Islet of Langerhans (tissue), 1 donor: ENCODE results near the gene ERBB3.
"Not testable (repeated sequence)": the region's sequence is repeated elsewhere in the genome, so short reads cannot be mapped to it uniquely, and the experiment has no call there.

Experiments used
- FAIRE-seq: peaks from one replicate; lab custom pipeline; 2011; peaks lifted over from hg19 to GRCh38; lab: Jason Lieb, UNC

Gene ERBB3

GRCh38 chr12:56079723-56080555 lies at the start of gene ERBB3:
ERBB3 (plus strand) TSS chr12:56080165; CDS start chr12:56080301, 136 bp downstream.
- no peak for FAIRE-seq

DNA sequence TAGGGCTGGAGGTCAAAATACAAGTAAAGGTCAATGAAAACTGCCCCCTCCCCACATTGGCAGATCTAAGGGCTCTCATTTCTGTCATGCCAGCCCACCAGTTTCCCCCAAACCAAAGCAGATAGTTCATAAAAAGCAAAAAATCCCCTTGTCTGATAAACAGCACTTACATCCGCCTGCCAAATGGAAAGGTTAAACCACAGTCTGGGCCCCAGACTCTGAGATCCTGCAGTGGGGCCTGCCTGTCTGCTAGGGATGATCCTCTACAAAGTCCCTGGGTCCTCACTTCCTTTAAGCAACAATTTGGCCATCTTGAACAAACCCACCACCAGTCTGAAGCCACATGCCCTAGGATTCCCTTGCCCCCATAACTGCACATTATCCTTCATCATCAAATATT lies 48.0 kb upstream of the ERBB3 start:
- no peak for FAIRE-seq

- FAIRE-seq: no peak
These were observed 45.2 kb upstream of the ERBB3 start for GRCh38 chr12:56034586-56035332.

GRCh38 chr12:56037161-56037560 lies 42.8 kb upstream of the ERBB3 start:
- FAIRE-seq: no peak

- FAIRE-seq: no peak
These were observed 41.8 kb upstream of the ERBB3 start for GRCh38 chr12:56038022-56038655.

DNA sequence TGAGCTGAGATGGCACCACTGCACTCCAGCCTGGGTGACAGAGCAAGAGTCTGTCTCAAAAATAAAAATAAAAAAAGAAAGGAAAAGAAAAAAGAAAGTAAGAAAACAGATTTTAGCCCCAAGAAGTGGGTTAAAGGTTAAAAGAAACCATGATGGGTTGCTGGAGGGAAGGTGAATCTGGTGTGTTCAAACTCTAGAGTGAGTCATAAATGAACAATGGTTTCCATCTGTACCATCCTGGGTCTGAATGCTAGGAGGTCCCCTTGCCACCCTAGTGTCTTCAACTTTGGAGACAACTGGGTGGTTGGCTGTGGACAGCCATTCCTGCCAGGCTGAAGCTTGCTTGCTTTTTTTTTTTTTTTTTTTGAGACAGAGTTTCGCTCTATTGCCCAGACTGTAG lies 39.8 kb upstream of the ERBB3 start:
- no peak for FAIRE-seq

GRCh38 chr12:56040963-56041551 lies 38.9 kb upstream of the ERBB3 start:
- FAIRE-seq: no peak

DNA sequence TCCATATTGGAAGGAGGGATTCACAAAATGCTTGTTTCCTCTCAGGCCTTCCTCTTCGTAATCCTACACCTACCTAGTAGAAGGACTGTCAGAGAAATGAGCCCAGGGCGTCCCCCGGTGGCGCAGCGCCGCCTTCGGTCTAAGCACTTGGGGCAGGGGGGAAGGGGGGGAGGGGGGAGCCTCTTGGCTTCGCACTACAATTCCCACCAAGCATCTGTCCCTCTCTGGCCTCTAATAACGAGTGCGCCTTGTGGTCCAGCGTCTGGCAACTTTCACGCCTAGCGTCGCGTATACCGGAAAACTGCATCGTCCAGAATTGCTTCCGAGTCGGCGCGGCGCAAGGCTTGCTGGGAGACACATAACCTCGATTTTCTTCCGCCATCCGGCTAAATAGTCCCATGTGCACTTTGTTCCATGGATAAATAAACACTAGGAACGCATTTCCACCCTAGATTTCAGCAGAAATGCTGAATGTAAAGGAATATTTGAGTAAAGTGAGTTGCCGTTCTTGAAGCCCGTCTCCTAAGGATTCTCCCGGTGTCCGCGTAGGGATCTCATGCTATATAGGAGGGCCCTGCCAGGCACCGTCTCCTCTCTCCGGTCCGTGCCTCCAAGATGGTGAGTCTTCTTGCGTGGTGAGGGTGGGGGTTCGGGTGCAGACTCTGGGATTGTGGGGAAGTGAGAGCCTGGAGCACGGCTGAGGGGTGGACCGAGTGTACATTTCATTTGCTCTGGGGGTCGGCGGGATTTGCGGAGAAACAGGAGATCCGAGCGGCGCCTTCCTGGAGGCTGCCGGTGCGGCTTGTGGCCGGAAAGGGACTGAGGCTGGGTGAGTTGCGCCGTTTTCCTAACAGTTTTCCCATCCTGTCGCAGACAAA lies 38.2 kb upstream of the ERBB3 start, which contains the start of gene RPS26:
TSS of gene RPS26 (plus strand) at position 367 of the 878 bp plus-strand sequence. CDS start at position 616, 249 bp downstream.
- peak; percentile 84 for FAIRE-seq

GRCh38 chr12:56042430-56042813 lies 37.5 kb upstream of the ERBB3 start:
- FAIRE-seq: not testable (repeated sequence)

- no peak for FAIRE-seq
These were observed 37.1 kb upstream of the ERBB3 start for GRCh38 chr12:56042843-56043242.

DNA sequence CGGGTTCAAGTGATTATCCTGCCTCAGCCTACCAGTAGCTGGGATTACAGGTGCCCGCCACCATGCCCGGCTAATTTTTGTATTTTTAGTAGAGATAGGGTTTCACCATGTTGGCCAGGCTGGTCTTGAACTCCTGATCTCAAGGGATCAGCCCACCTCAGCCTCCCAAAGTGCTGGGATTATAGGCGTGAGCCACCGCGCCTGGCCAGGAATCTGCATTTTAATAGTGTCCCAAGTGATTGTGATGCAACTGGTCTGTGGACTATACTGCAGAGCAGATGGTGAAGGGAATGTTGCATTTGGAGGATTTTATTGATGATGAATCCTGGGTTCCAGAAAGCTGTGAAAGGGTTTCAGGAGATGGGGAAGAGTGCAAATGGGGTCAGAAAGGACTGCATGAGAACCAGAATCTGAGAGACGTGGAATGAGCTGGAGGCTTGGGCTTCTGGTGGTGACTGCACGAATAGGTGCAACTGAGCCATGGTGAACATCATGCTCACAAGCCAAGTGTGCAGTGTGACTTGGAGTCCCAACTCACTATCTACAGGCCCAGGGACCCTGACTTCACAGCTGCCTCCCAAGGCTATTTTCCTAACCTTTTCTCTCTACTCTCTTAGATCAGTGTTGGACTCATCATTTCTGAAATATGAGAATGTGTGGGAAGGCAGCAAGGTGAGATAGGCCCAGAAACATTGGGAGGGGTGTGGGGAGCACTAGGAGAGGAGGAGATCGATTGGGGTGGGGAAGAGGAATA lies 33.8 kb upstream of the ERBB3 start:
- FAIRE-seq: no peak

DNA sequence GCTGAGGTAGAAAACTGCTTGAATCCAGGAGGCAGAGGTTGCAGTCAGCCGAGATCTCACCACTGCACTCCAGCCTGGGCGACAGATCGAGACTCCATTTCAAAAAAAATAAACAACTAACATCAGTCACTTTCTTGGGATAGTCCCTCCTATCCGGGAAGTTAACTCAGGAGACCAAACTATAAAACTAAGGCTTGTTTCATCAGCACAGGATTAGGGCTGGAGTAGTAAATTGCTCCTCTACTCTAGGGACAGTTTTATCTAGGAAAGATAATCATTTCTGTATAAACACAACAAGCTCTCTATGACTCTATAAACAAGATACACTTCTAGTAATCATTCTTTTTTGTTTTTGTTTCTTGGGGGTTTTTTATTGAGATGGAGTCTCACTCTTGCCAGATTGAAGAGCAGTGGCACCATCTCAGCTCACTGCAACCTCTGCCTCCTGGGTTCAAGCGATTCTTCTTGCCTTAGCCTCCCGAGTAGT lies 26.5 kb upstream of the ERBB3 start:
- no peak for FAIRE-seq

- not testable (repeated sequence) for FAIRE-seq
These were observed 20.0 kb upstream of the ERBB3 start for GRCh38 chr12:56059964-56060363.

GRCh38 chr12:56061982-56062381 lies 18.0 kb upstream of the ERBB3 start:
- FAIRE-seq: no peak

- FAIRE-seq: no peak
These were observed 17.0 kb upstream of the ERBB3 start for GRCh38 chr12:56062996-56063395.

DNA sequence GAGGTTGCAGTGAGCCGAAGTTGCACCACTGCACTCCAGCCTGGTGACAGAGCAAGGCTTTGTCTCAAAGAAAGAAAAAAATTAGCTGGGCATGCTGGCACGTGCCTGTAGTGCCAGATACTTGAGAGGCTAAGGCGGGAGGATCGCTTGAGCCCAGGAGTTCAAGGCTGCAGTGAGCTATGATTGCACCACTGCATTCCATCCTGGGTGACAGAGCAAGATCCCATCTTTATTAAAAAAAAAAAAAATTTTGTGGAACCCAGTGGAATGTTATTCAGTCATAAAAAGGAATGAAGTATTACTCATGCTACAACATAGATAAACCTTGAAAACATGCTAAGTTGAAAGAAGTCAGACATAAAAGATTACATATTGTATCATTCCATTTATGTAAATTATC lies 8.3 kb upstream of the ERBB3 start:
- no peak for FAIRE-seq

DNA sequence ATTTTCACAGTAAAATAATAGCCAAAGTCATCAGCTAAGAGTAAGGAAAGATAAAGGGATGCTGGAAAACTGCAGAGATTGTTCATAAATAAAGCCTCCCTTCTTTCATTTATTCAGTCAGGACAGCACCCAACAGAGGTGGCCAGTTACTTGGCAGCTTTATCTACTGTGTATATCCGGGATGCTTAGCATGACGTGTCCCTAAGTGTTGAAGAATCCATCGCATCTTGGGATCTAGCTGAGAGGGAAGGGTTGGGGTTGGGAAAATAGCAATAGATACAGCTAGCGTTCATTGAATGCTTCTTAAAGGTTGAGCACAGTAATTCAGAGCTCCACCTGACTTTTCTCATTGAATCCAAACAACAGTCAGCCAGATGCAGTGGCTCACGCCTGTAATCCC lies 5.6 kb upstream of the ERBB3 start:
- no peak for FAIRE-seq

DNA sequence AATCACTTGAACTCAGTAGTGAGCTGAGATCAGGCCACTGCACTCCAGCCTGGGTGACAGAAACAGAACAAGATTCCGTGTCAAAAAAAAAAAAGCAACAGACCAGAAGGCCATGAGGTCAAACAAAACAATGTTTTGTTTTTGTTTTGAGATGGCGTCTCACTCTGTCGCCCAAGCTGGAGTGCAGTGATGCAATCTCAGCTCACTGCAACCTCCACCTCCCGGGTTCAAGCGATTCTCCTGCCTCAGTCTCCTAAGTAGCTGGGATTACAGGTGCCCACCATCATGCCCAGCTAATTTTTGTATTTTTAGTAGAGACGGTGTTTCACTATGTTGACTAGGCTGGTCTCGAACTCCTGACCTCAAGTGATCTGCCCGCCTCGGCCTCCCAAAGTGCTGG lies 2.0 kb upstream of the ERBB3 start:
- FAIRE-seq: not testable (repeated sequence)

- no peak for FAIRE-seq
These were observed 1.5 kb upstream of the ERBB3 start for GRCh38 chr12:56078427-56078826.

DNA sequence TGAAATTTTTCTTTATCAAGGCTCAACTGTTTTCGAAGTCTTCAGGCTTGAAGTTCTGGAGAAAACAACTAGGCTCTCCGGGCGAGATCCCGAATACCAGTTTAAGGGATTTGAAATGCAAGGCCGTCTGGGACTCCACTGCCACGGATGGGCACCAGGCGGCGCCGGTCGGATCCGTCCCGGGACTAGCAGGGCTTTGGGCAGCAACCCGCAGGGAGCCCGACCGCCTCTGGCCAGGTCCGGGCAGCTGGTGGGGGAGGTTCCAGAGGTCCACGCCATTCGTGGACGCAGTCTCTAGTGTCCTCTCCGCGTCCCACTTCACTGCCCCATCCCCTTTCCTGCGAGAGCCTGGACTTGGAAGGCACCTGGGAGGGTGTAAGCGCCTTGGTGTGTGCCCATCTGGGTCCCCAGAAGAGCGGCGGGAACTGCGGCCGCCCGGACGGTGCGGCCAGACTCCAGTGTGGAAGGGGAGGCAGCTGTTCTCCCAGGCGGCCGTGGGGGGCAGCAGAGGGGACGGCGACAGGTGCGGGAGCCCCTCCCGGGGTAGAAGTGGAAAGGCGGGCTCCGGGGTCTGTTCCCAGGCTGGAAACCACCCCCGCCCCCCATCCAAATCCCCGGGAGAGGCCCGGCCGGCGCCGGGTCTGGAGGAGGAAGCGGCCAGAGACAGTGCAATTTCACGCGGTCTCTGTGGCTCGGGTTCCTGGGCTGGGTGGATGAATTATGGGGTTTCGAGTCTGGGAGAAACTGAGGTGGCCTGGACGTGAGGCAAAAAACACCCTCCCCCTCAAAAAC lies 838 bp upstream of the ERBB3 start:
- FAIRE-seq: no peak
